Tibial nerve (tissue), 4 donors: ENCODE measurements around the gene INTS6L. TPM values are rescaled to one million over a fixed set of nuclear protein-coding genes. Genes with fewer than 3 reads are reported as not detected.

ENCODE experiments used
- DNase-seq, 2 donors: peaks; one replicate each; pipeline ENCODE4 v3.0.0-alpha.2; 2019; ENCODE audit warnings: low spot score in 2 of 2
- H3K27ac ChIP-seq, 4 donors: fragments of 200-600 bp; sonication (generic) in 3 of 4; one replicate each; pipeline ENCODE4 v1.5.1; 2017 to 2019; ENCODE audit warnings: mild to moderate bottlenecking in 1 of 4
- H3K27me3 ChIP-seq, 2 donors: fragments of 200-600 bp; sonication (generic) in 1 of 2; one replicate each; pipeline versions ENCODE4 v1.5.1 to v1.6.0; 2017 to 2019
- H3K36me3 ChIP-seq, 3 donors: fragments of 200-600 bp; sonication (generic); one replicate each; pipeline ENCODE4 v1.5.1; 2018 to 2019
- H3K4me1 ChIP-seq, 4 donors: fragments of 200-600 bp; sonication (generic) in 3 of 4; one replicate each; pipeline ENCODE4 v1.5.1; 2017 to 2019
- H3K4me3 ChIP-seq, 4 donors: fragments of 200-600 bp; sonication (generic) in 3 of 4; one replicate each; pipeline ENCODE4 v1.5.1; 2017 to 2019; ENCODE audit warnings: mild to moderate bottlenecking in 1 of 4, moderate library complexity in 1 of 4
- H3K9me3 ChIP-seq, 4 donors: fragments of 200-600 bp; sonication (generic) in 3 of 4; one replicate each; pipeline ENCODE4 v1.5.1; 2017 to 2019
- CTCF ChIP-seq, 5 experiments: fragments of 200-600 bp in 3 of 5; fragments of 450-650 bp in 2 of 5; sonication (generic) in 3 of 5; IDR thresholded peaks; one replicate each; pipeline ENCODE4 v1.5.1; 2016 to 2019; ENCODE audit warnings: antibody characterized with exemption in 5 of 5, mild to moderate bottlenecking in 3 of 5, moderate library complexity in 2 of 5
- EP300 ChIP-seq, 2 donors: sonication (generic); formaldehyde crosslinking; IDR thresholded peaks; one replicate each; pipeline ENCODE4 v1.6.1; 2017; ENCODE audit warnings: antibody characterized with exemption in 2 of 2, mild to moderate bottlenecking in 1 of 2
- POLR2A ChIP-seq, 2 donors: fragments of 450-650 bp; IDR thresholded peaks; one replicate each; pipeline ENCODE4 v1.6.1; 2017; ENCODE audit warnings: antibody characterized with exemption in 2 of 2, mild to moderate bottlenecking in 2 of 2, moderate library complexity in 2 of 2
- WGBS, 2 donors: methylation state at CpG; one replicate each; pipeline ENCODE4 v1.1.5; 2018; 5-methylcytosine and 5-hydroxymethylcytosine counted together
- total RNA-seq, 4 donors: library from RNA; depleted of rRNA; stranded (reverse); fragments of >200 nt; gene quantifications; one replicate each; pipeline ENCODE4 v1.1.0, GENCODE V29; 2016

The INTS6L gene
- total RNA-seq, 4 donors from 2014 or later, result 12.1 to 34.3 (median 13.9) TPM

GRCh38 chrX:135498236-135498635 lies 22.2 kb upstream of the INTS6L start:
- TF ChIP-seq EP300 (IDR thresholded peaks at IDR 0.05), result no peak
- TF ChIP-seq CTCF (IDR thresholded peaks at IDR 0.05), result no peak
- TF ChIP-seq POLR2A (IDR thresholded peaks at IDR 0.05), result no peak
- no peaks in the 10 kb centered on the region for H3K9me3 ChIP-seq
- no peaks in the 10 kb centered on the region for H3K27me3 ChIP-seq
- no peak overlapping the region for H3K4me3 ChIP-seq
- no peaks in the 10 kb centered on the region for H3K4me1 ChIP-seq
- WGBS, 2 donors, result 66 to 91% methylated on average over 2 of the region's 2 CpGs
- no peaks in the 10 kb centered on the region for H3K36me3 ChIP-seq
- no peak for DNase-seq
- H3K27ac ChIP-seq, result no peak overlapping the region

- Histone ChIP-seq H3K27me3 (no peaks in the 10 kb centered on the region), H3K36me3 (no peaks in the 10 kb centered on the region), H3K9me3 (no peaks in the 10 kb centered on the region), H3K27ac (no peak overlapping the region), H3K4me3 (no peak overlapping the region), H3K4me1 (no peaks in the 10 kb centered on the region)
- TF ChIP-seq CTCF (IDR thresholded peaks at IDR 0.05) (no peak), EP300 (IDR thresholded peaks at IDR 0.05) (no peak)
- DNase-seq, result no peak
These were observed 15.1 kb upstream of the INTS6L start for GRCh38 chrX:135505351-135505750.

GRCh38 chrX:135509885-135510284 lies 10.6 kb upstream of the INTS6L start:
- TF ChIP-seq EP300 (IDR thresholded peaks at IDR 0.05) (no peak), POLR2A (IDR thresholded peaks at IDR 0.05) (no peak), CTCF (IDR thresholded peaks at IDR 0.05) (no peak)
- 58 to 88% methylated on average over 1 to 2 of the region's 2 CpGs for WGBS, 2 donors

GRCh38 chrX:135512508-135513129 lies 7.8 kb upstream of the INTS6L start:
- whole genome bisulfite sequencing, 2 donors, result 54 to 55% methylated on average over 3 of the region's 3 CpGs
- Histone ChIP-seq H3K27me3 (no peaks in the 10 kb centered on the region), H3K9me3 (no peaks in the 10 kb centered on the region), H3K36me3 (no peaks in the 10 kb centered on the region), H3K27ac (no peak overlapping the region), H3K4me3 (no peak overlapping the region), H3K4me1 (no peaks in the 10 kb centered on the region)
- TF ChIP-seq POLR2A (IDR thresholded peaks at IDR 0.05) (no peak), EP300 (IDR thresholded peaks at IDR 0.05) (no peak), CTCF (IDR thresholded peaks at IDR 0.05) (no peak)
- no peak for DNase-seq

More at GRCh38 chrX:135509885-135510284, 10.6 kb upstream of the INTS6L start:
- Histone ChIP-seq H3K9me3 (no peaks in the 10 kb centered on the region), H3K4me3 (no peak overlapping the region), H3K27ac (no peak overlapping the region), H3K27me3 (no peaks in the 10 kb centered on the region), H3K36me3 (no peaks in the 10 kb centered on the region), H3K4me1 (no peaks in the 10 kb centered on the region)
- no peak for DNase-seq

GRCh38 chrX:135513130-135513515 lies 7.3 kb upstream of the INTS6L start:
- no peak for DNase-seq
- 62 to 100% methylated on average over 1 to 5 of the region's 5 CpGs for WGBS, 2 donors
- H3K27me3 ChIP-seq, result no peaks in the 10 kb centered on the region
- H3K9me3 ChIP-seq, result no peaks in the 10 kb centered on the region
- no peaks in the 10 kb centered on the region for H3K4me1 ChIP-seq
- TF ChIP-seq POLR2A (IDR thresholded peaks at IDR 0.05) (no peak), CTCF (IDR thresholded peaks at IDR 0.05) (no peak), EP300 (IDR thresholded peaks at IDR 0.05) (no peak)
- no peak overlapping the region for H3K4me3 ChIP-seq
- no peaks in the 10 kb centered on the region for H3K36me3 ChIP-seq
- no peak overlapping the region for H3K27ac ChIP-seq
